Endothelial cell of umbilical vein (primary cell): Measurements from ENCODE around the gene CDRT15. TPM values are rescaled to one million over a fixed set of nuclear protein-coding genes. Genes with fewer than 3 reads are reported as not detected.
"Not testable (repeated sequence)": the region's sequence is repeated elsewhere in the genome, so short reads cannot be mapped to it uniquely, and the experiment has no call there.

Experiments used
- BruUV-seq: library from RNA; stranded (reverse); fragments of 400-500 nt; replicated peaks from 2 replicates; lab custom pipeline; 2021; lab: Mats Ljungman, UMichigan
- CTCF ChIA-PET: fragments of 300-600, 350-600 bp; sonication (Branson Sonifier 250); formaldehyde crosslinking; loops from one replicate; lab custom pipeline; 2021; ENCODE audit warnings: antibody characterized with exemption, inconsistent platforms; lab: Charles Lee
- POLR2A ChIA-PET: fragments of 300-600, 350-600 bp; sonication (Branson Sonifier 250); formaldehyde crosslinking; loops from one replicate; lab custom pipeline; 2021; ENCODE audit warnings: antibody characterized with exemption, inconsistent platforms; lab: Charles Lee
- DNase-seq: peaks from one replicate; pipeline ENCODE4 v3.0.0-alpha.2; 2011; ENCODE audit warnings: low read depth, low spot score
- FAIRE-seq: peaks from 2 replicates; lab custom pipeline; 2011; peaks lifted over from hg19 to GRCh38; lab: Jason Lieb, UNC
- H2AFZ ChIP-seq: 2 replicates; pipeline ENCODE4 v1.6.0; 2012; ENCODE audit warnings: low read depth, low read length, control low read depth, inconsistent platforms
- H3K27ac ChIP-seq: 2 replicates; pipeline ENCODE4 v1.5.1; 2011; ENCODE audit warnings: low read depth, mild to moderate bottlenecking, control low read depth, low read length, moderate library complexity; ENCODE audit not compliant: insufficient read depth
- H3K27me3 ChIP-seq, 2 experiments: 2 replicates each; pipeline versions ENCODE4 v1.6.0 to v1.6.1; 2011; ENCODE audit warnings: low read length in 2 of 2, mixed read lengths in 1 of 2; ENCODE audit not compliant: control insufficient read depth in 2 of 2, insufficient read depth in 2 of 2
- H3K36me3 ChIP-seq, 2 experiments: 2 replicates in 1 of 2; 3 replicates in 1 of 2; pipeline ENCODE4 v1.5.1; 2011; ENCODE audit warnings: low read length in 2 of 2, mild to moderate bottlenecking in 1 of 2, moderate library complexity in 1 of 2; ENCODE audit not compliant: control insufficient read depth in 2 of 2, insufficient read depth in 2 of 2; ENCODE audit errors: extremely low read depth in 1 of 2
- H3K4me1 ChIP-seq: 3 replicates; pipeline ENCODE4 v1.5.1; 2011; ENCODE audit warnings: mild to moderate bottlenecking, low read length; ENCODE audit not compliant: control insufficient read depth, insufficient read depth; ENCODE audit errors: extremely low read depth
- H3K4me2 ChIP-seq: 2 replicates; pipeline ENCODE4 v1.6.1; 2011; ENCODE audit warnings: low read length, control low read depth, mixed read lengths; ENCODE audit not compliant: insufficient read depth
- H3K4me3 ChIP-seq, 3 experiments: fragments of 200-600 bp in 1 of 3; sonication (generic), shearing (Covaris generic) in 1 of 3; replicated peaks in 1 of 3; 2 replicates each; pipeline ENCODE4 v1.5.1; 2011 to 2016; ENCODE audit warnings: control low read depth in 3 of 3, low read length in 3 of 3, mild to moderate bottlenecking in 2 of 3, inconsistent platforms in 1 of 3, low read depth in 1 of 3, moderate library complexity in 1 of 3; ENCODE audit not compliant: insufficient read depth in 1 of 3
- H3K79me2 ChIP-seq: 2 replicates; pipeline ENCODE4 v1.6.0; 2012; ENCODE audit warnings: low read length, inconsistent platforms; ENCODE audit not compliant: control insufficient read depth, insufficient read depth
- H3K9ac ChIP-seq: replicated peaks from 2 replicates; pipeline ENCODE3; 2011; ENCODE audit warnings: low read length, control low read depth; ENCODE audit not compliant: insufficient read depth; ENCODE audit errors: extremely low read depth
- H3K9me1 ChIP-seq: replicated peaks from 3 replicates; pipeline ENCODE4 v1.6.0; 2011; ENCODE audit warnings: mild to moderate bottlenecking, low read length; ENCODE audit not compliant: control insufficient read depth, insufficient read depth; ENCODE audit errors: extremely low read depth
- H3K9me3 ChIP-seq: replicated peaks from 2 replicates; pipeline ENCODE4 v1.5.1; 2012; ENCODE audit warnings: low read length, inconsistent platforms; ENCODE audit not compliant: control insufficient read depth, insufficient read depth
- H4K20me1 ChIP-seq: replicated peaks from 2 replicates; pipeline ENCODE3; 2011; ENCODE audit warnings: mild to moderate bottlenecking, low read length; ENCODE audit not compliant: control insufficient read depth, insufficient read depth; ENCODE audit errors: extremely low read depth
- dilution Hi-C: fragments of 300-500 bp; cut with MboI; formaldehyde crosslinking; loops from one replicate; pipeline ENCODE4 v1.15.0; 2019; ENCODE audit warnings: low sequenced_read_pairs; ENCODE audit not compliant: extremely low pct_ligation_motif_present
- intact Hi-C: fragments of 100-400 bp; cut with micrococcal nuclease; formaldehyde crosslinking; loops from one replicate; pipeline ENCODE4 v1.10.0; 2022
- polyA plus RNA-seq, 4 experiments: library from polyadenylated mRNA; depleted of rRNA in 3 of 4; stranded (reverse) in 3 of 4; unstranded in 1 of 4; fragments of >200 nt; gene quantifications; 2 replicates each; pipeline versions ENCODE4 v1.2.1 to v1.2.3, GENCODE V29; 2011 to 2012; ENCODE audit warnings: missing spikeins in 1 of 4
- total RNA-seq: library from RNA; stranded (reverse); gene quantifications from 2 replicates; pipeline ENCODE4 v1.2.3, GENCODE V29; 2021

Gene CDRT15
- total and polyA plus RNA-seq, 2 donors (not counting 3 experiments of a cell fraction or from before 2014, with no cell fraction given) = not detected

- H3K36me3 ChIP-seq, H3K4me3 ChIP-seq, H3K27ac ChIP-seq, dilution Hi-C loops, H3K4me2 ChIP-seq, DNase-seq, H3K9me1 ChIP-seq, H4K20me1 ChIP-seq, H3K27me3 ChIP-seq, H3K79me2 ChIP-seq, intact Hi-C loops, H3K9me3 ChIP-seq, FAIRE-seq, BruUV-seq, POLR2A ChIA-PET, CTCF ChIA-PET, H2AFZ ChIP-seq, H3K4me1 ChIP-seq, H3K9ac ChIP-seq: not testable (repeated sequence)
Measured at GRCh38 chr17:14191469-14191868, 45.2 kb downstream of the CDRT15 start.

DNA sequence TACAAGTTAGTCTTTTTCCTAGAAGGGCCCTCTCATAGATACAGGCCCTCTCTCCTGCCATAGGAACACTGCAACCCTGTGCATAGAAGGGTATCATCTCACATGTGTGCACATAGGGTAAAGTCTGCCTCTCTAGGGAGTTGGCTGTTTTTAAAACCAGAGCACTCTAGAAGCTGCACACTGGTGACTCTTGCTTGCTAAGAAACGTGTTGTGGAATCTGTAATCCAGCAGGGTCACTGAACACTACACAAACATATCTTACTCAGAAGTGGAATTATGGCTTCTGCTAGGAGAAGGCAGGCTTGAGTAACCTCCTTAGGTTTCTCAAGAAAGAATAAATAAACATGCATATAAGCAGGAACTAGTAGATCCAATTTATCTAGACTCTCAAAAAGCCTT, 45.9 kb downstream of the CDRT15 start:
- H3K27me3 ChIP-seq, H3K36me3 ChIP-seq, intact Hi-C loops, H3K79me2 ChIP-seq, FAIRE-seq, H3K27ac ChIP-seq, H2AFZ ChIP-seq, H4K20me1 ChIP-seq, DNase-seq, H3K4me2 ChIP-seq, H3K9me3 ChIP-seq, H3K4me3 ChIP-seq, BruUV-seq, CTCF ChIA-PET, H3K4me1 ChIP-seq, H3K9me1 ChIP-seq, H3K9ac ChIP-seq, POLR2A ChIA-PET, dilution Hi-C loops: not testable (repeated sequence)

DNA sequence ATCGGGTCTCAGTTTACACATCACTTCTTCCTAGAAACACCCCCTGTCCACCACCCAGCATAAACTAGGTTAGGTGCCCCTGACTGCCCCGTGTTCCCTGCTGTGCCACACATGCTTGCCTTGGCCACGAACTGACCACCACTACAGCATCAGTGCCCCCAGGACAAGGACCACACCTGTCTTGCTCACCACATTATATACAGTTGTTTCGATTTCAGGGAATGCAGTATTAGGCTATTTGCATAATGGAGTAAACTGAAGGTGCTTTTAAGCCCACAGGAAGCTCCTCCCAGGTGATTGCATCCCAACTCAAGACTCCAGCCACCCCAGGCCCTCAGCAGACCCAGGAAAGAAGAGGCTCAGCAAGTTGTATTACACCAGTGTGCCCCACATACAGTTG, 50.2 kb downstream of the CDRT15 start:
- dilution Hi-C loops, FAIRE-seq, H3K4me2 ChIP-seq, H3K9me3 ChIP-seq, POLR2A ChIA-PET, H3K27ac ChIP-seq, CTCF ChIA-PET, intact Hi-C loops, BruUV-seq, H3K4me1 ChIP-seq, H3K9ac ChIP-seq, H3K9me1 ChIP-seq, DNase-seq, H3K79me2 ChIP-seq, H2AFZ ChIP-seq, H3K4me3 ChIP-seq, H3K36me3 ChIP-seq, H4K20me1 ChIP-seq, H3K27me3 ChIP-seq: not testable (repeated sequence)

Other genes starting within 250 kb of the CDRT15 start
- gene COX10, start 167.4 kb downstream of the CDRT15 start, total RNA-seq = 12.1 and 12.5 TPM in 2 replicates
- gene COX10, start 167.4 kb downstream of the CDRT15 start, polyA plus RNA-seq = 9.8 and 10.8 TPM in 2 replicates
- not detected in 2 replicates for gene HS3ST3B1, start 64.2 kb upstream of the CDRT15 start, total RNA-seq
- gene HS3ST3B1, start 64.2 kb upstream of the CDRT15 start, polyA plus RNA-seq = not detected in 2 replicates